Left cardiac atrium (tissue), 4 donors: Measurements from ENCODE around the gene MXD3. TPM values are rescaled to one million over a fixed set of nuclear protein-coding genes. Genes with fewer than 3 reads are reported as not detected.
A peak's percentile ranks its signal among the peaks of the same experiment; 100 is the strongest.
"Not testable (repeated sequence)": the region's sequence is repeated elsewhere in the genome, so short reads cannot be mapped to it uniquely, and the experiment has no call there.

Experiments used
- ATAC-seq, 2 donors: fragments of 200-7000 bp; cut with Tn5 transposase; one replicate each; pipeline ENCODE4 v1.9.1; 2020; ENCODE audit warnings: mild to moderate bottlenecking in 2 of 2, moderate library complexity in 2 of 2
- DNase-seq: peaks from one replicate; pipeline ENCODE4 v3.0.0-alpha.2; 2020
- intact Hi-C, 2 donors: fragments of 100-400 bp; cut with DNase I; formaldehyde crosslinking; loops; one replicate each; pipeline versions ENCODE4 v1.14.1 to v1.15.1; 2022 to 2023
- total RNA-seq, 2 donors: library from RNA; stranded (reverse); fragmentation: NEBNext Ultra II Directional; extraction: Animal tissue kit (Norgen Biotek cat#: 25700); gene quantifications; one replicate each; pipeline ENCODE4 v1.2.1, GENCODE V29; 2021
- donor health status: DM: no; HTN: yes; CAD: no.
- donor health status: DM: no; HTN: yes; CAD: no; lungs with severe emphysema.
- donor health status: DM: yes; HTN: yes; CAD: no.
- donor health status: Dilated cardiomyopathy.

MXD3 gene
- total RNA-seq, 2 donors from 2014 or later, result 2.8 to 3.4 TPM

DNA sequence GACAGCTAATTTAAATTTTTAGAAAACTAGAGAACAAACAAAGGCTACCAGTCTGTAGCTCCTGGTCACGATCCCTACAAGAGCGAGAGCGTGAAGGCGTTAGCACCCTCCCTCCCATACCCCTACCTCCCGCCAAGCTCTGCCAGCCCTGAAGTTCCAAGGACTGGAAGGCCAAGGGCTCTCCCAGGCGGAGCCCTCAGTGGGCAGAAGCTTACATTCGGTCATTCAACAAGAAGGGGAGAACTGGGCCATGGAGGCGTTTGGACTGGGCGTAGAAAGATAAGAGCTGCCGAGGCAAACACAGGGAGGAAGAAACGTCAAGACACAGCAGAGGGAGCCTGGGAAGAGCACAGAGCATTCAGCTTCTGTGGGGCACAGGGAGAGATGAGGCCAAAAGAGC lies 3.0 kb downstream of the MXD3 start:
- intact Hi-C loops, result loop anchor here in 1 of 2 donors (10.0 kb wide), 1 partner anchor 194 kb away; no protein-coding TSS in a partner anchor
- DNase-seq (no peak), ATAC-seq (no peak)

DNA sequence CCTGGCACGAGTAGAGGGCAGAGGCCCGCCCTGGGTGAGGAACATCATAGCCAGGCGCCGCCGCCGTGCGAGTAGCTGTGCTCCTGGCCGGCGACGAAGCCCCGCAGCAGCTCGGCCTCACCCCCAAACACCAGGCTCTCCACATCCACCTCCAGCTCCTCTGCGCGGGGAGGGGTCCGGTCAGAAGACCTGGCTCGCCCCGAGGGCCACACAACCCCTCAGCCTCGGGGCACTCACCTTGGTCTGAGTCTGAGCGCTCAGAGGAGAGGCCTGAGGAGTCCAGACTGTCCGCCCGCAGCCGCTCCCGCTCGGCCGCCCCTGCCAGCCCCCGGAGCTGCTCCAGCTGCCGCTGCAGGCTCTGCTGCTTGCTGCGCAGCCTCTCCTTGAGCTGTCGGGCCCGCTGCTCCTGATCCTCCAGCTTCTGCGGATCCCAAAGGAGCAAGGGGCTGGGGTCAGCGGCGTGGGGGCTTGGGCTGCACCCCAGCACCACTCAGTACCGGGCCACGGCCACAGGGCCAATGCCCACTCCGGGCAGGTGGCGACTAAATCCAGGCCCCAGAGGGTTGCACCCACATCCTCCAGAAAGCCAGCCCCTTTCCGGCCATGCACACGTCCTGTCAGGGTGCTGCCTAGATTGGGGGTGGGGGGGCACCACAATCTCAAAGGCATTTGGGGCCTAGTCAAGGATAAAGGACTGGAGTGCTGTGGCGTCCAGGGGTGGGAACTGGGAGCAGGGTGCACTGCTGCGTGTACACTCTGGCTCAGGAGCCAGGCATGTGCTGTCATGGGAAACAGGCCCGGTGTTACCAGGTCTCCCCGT lies 3.9 kb downstream of the MXD3 start:
- no peak for ATAC-seq
- intact Hi-C loops, result loop anchor here in 1 of 2 donors (10.0 kb wide), 1 partner anchor 193 kb away; no protein-coding TSS in a partner anchor
- no peak for DNase-seq

DNA sequence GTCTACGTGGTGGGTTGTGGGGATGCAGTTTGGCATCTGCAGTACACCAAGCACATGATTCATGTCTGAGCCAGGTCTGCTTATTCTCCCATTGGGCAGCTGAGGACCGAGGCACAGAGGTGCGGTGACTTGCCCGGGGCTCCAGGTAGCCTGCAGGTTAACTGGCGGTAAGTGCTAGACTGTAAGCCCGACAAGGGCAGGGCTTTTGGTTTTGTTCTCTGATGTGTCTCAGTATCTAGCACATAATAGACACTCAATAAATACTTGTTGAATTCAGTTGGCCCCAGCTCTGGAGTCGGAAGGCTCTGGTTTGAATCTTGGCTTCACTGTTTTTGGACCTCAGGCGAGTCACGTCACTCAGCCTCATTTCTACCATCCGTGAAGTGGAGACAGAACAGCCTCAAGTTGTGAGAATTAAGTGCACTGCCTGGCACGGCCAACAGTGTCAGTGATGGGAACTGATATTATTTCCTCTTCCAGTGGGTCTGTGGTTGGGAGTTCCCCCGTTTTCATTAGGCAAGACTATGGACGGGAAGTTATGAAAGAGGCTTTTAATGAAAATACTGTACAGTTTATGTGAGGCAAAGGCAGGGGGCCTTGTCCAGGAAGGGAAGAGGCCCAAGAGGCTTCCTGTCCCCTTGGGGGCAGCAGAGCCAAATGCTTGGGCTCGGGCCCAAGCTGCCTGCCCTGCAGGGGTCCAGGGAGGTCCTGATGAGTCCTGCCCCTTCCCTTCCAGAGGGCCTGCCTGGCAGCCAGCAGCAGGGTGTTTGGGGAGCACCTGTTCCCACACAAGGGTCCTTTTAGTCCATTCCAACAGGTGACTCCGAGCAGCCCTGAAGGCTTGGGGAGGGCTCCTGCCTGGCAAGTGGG lies 4.8 kb downstream of the MXD3 start:
- intact Hi-C loops, result loop anchor here in 1 of 2 donors (10.0 kb wide), 1 partner anchor 192 kb away; no protein-coding TSS in a partner anchor
- no peak for DNase-seq
- ATAC-seq, result no peak

DNA sequence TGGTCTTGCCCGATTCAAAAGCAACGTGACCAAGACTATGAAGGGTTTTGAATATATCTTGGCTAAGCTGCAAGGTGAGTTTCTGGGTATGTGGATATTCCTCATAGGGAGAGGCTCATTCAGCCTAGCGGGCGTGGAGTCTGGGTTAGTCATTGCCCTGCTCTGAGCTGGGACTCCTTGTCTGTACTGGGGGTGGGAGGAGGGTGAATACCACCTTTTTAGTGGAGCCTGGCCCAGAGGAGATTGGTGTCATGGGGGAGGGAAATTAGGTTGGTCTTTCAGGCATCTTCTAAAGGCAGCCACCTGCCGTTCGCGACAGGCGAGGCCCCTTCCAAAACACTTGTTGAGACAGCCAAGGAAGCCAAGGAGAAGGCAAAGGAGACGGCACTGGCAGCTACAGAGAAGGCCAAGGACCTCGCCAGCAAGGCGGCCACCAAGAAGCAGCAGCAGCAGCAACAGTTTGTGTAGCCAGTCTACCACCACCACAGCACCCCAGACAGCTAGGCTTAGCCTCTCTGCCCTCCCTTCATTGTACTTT lies 5.5 kb downstream of the MXD3 start:
- not testable (repeated sequence) for ATAC-seq, DNase-seq
- intact Hi-C loops, result loop anchor here in 1 of 2 donors (10.0 kb wide), 1 partner anchor 191 kb away; no protein-coding TSS in a partner anchor

DNA sequence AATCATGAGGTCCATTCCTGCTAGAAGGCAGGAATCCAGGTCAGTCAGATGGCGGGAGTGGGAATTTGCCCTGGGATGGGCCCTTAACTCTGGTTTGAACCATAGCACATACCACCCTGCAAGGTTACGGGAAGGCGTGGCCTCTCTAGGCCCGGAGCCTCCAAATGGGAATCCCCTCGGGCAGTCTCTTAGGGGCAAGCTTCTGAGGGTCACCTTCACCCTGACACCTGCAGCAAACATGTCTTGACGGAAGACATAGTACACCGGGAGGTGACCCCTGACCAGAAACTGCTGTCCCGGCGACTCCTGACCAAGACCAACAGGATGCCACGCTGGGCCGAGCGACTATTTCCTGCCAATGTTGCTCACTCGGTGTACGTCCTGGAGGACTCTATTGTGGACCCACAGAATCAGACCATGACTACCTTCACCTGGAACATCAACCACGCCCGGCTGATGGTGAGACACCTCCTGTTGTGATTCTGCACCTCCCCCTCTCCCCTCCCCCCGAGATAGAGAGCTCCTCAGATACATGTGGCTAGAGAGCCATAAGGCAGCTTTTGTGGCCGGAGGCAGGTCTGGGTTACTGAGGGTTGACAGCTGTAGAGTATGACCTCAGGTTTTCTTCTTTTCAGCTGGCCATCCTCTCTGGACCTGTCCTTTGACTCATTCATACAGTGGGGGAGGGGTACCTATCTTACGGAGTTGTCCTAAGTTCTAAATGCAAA lies 7.1 kb downstream of the MXD3 start:
- intact Hi-C loops, result loop anchor here in 1 of 2 donors (10.0 kb wide), 1 partner anchor 190 kb away; no protein-coding TSS in a partner anchor
- ATAC-seq (no peak), DNase-seq (no peak)

DNA sequence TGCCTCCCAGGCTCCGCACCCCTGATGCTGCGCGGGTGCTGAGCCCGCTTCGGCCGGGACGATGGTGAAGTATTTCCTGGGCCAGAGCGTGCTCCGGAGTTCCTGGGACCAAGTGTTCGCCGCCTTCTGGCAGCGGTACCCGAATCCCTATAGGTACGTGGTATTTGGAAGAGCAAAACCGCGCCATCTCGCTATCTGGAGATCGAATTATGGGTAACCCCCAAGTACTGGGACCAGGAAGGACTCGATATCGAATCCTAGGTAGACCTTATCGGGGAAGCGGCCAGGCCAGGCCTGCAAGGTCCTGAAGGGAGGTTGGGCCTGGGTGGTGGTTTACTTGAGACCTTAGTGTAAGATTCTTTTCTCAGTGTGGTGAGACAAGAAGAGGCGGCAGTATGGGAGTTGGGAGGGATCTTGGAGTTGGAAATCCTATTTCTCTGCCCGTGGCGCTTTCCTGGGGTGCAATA lies 7.7 kb downstream of the MXD3 start:
- intact Hi-C loops, result loop anchor here in 1 of 2 donors (10.0 kb wide), 1 partner anchor 189 kb away; no protein-coding TSS in a partner anchor
- DNase-seq (no peak), ATAC-seq (peak in 1 of 2 donors; percentile 5)

DNA sequence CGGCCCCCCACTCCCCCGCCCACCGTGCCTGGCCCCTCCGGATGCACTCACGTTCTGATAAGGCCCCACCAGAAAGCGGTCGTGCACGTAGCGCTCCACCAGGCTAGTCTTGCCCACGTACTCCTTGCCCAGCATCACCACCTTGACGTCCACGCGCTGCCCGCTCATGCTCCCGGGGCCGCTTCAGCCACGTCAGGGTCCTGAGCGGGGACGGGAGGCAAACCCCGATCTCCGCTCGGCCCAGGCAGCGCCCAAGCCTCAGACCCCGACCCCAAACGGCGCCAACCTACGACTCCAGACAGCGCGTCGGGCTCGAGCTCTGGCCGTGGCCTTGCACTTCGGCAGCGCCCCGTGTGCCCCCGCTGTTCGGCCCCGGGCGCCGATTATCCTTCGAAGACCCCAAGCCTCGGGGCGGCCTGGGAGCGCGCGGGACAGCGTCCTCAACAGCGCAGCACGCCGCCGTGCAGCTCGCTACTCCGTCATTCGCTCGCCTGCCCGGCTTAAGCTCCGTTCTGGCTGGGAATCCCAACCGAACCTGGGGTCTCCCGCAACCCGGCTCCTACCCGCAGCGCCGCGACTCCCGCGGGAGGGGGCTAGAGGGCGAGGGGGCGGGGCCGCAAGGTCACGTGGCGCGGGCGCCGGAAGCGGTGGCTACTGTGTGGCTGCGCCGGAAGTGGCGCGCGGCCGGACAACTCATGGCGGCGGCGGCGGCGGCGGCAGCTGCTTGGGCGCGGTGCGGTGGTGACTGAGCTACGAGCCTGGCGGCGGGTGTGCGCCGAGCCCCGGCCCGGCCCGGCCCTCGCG lies 8.4 kb downstream of the MXD3 start, which contains the start of the genes PRELID1 and RAB24:
TSS of gene PRELID1 (plus strand) at position 679 of the 804 bp plus-strand sequence. CDS start 187 bp downstream, outside the sequence.
TSS of gene RAB24 (minus strand) at position 599 of the 804 bp plus-strand sequence. CDS start at position 168, 431 bp downstream.
- peak; percentile 82 to 93 for ATAC-seq
- DNase-seq, result peak; percentile 92
- intact Hi-C loops, result loop anchor here in 1 of 2 donors (10.0 kb wide), 1 partner anchor 189 kb away; no protein-coding TSS in a partner anchor

DNA sequence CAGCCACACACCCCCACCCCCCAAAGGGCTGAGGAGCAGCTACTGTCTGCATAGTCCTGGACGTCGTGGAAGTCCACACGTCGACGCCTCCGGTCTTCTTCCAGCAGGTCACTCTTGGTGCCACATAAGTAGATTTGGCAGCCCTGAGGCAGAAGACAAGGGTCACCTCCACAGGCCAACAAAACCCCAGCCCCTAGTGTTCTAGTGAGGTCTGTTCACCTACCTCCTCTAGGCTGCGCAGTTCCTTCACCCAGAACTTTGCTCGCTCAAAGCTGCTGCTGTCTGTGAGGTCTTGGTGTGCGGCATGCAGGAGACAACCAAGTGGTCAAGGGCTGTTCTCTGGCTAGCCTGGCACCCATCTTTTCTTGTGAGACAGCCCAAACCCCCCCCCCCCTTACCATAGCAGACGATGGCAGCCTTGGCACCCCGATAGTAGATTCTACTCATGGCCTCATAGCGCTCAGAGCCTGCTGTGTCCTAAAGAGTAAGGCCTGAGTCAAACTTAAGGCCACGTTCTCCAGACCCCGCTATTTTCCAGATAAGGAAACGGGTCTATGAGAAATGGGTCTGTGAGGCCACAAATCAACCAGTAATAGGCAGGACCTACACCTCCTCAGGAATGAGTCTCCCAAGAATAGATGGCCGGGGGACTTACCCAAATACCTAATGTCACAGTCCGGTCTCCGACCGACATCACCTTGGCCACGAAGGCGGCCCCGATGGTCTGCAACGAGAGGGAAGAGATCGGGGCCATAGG lies 9.2 kb downstream of the MXD3 start:
- no peak for DNase-seq
- ATAC-seq, result peak in 1 of 2 donors; percentile 0
- intact Hi-C loops, result loop anchor here in 1 of 2 donors (10.0 kb wide), 1 partner anchor 188 kb away; no protein-coding TSS in a partner anchor

DNA sequence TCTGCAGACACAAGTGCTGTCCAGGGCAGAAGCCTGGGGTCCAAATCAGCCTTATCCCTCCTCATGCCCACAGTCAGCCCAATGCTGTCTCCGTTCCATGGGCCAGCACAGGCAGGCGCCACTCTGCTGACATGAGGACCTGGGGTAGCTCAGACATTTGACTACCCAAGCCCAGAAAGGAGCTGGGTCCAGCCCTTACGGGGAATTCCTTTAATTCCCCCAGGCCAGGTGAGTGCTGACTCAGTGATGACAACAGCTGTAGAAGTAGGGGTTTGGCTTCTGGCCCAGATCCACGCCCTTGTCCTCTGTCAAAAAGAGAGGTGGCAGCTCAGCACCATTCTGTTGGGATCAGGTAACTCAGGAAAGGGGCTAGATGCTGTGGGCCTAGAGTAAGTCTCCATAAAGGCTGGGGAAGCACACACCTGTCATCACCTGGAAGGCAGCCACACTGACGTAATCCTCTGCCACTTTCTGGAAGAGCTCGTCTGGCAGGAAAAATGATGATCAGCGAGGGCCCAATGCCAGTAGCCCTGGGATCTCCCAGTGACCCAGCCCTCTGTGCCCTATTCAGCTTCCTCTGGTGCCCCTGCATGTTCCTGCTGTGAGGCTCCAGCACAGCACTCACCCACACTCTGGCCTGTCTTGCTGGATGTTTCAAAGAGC lies 10.1 kb downstream of the MXD3 start:
- ATAC-seq, result no peak
- intact Hi-C loops, result loop anchor here in 1 of 2 donors (10.0 kb wide), 1 partner anchor 187 kb away; no protein-coding TSS in a partner anchor

DNA sequence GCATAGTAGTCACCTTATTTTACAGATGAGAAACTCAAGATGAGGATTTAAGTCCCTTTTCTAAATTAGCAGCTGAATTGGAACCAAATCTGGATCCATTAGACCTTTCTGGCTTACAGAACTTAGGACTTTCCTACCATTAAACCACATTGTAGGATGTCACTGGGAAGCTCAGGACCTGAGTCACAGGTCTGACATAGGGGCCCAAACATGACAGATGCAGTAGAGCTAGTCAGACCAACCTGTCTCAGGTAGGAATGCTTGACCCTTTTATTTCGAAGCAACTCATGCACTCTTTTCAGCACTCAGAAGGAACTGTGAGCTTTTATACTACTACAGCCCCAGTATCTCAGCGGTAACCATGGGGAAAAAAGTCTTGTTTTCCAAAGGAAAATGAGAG lies 10.7 kb downstream of the MXD3 start:
- ATAC-seq (no peak), DNase-seq (no peak)
- intact Hi-C loops, result loop anchor here in 1 of 2 donors (10.0 kb wide), 1 partner anchor 186 kb away; no protein-coding TSS in a partner anchor

More for the DNA sequence above, 10.1 kb downstream of the MXD3 start:
- no peak for DNase-seq

DNA sequence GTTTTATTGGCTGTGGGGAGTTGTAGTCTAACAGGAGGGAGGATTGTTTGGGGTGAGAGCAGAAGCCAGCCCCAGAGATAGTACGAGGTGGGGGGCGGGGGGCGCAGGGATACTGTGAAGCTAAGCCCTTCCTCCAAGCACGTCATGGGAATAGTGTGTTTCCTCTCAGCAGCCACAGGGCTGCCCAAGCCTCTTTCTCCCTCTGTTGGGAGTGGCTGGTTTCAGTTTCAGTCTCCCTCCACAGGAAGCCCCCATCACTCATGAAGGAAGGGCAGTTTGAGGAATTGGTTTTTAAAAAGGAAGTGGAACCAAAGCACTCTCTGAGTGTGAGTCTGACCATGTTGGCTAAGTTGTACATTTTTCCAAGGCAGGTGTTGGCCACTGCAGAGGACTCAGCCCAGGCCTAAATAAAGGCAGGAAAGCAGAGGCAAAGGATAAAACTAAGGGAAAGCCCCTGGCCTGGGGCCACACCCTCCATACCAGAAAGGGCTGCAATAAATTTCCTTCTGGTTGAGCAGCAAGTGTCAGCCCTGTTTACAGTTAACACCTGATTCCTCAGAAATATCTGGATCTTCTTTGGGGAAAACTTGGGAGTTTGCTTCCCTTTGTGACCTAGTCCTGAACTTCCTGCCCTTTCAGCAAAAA lies 11.3 kb downstream of the MXD3 start:
- ATAC-seq (peak; percentile 20 to 35), DNase-seq (peak; percentile 74)
- intact Hi-C loops, result loop anchor here in 1 of 2 donors (10.0 kb wide), 1 partner anchor 186 kb away; no protein-coding TSS in a partner anchor

DNA sequence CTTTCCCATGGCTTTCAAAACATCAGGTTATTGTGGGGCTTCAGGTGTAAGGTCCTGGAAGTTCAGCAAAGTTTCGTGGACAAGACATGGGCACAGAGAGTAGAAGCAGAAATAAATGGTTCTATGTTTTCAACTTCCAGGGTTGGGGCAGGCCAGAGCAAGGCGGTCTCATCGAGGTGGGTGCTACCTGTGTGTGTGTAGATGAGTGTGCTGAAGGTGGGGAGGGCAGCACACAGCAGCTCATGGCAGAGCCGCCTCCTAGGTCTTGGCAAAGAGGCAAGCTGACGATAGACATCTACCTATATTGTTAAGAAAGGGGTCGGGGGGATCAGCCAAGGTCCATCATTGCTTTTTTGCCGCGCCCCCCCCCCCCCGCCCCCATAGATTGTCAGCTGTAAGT lies 12.0 kb downstream of the MXD3 start:
- DNase-seq (no peak), ATAC-seq (no peak)
- intact Hi-C loops, result loop anchor here (10.0 kb wide), 1 partner anchor 185 kb away; no protein-coding TSS in a partner anchor

DNA sequence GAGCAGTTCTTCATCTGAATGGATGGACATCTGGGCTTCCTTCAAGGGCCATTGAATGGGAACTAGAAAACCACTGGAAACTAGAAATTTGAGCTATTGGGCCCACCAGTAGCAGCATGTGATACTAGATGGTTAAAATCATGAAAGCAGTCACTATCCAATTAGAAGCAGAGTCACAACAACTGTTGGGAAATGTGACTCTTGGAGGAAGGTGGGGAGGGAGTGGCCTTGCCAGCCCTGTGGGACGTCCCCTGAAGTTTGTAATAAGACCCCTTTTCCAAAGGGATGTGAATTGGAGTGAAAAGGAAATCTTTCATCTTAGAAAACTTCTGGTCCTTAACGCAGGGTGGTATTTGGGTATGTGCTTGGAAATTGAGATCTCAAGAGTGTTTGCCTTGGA lies 13.8 kb downstream of the MXD3 start:
- ATAC-seq, result no peak
- intact Hi-C loops, result loop anchor here in 1 of 2 donors (10.0 kb wide), 1 partner anchor 183 kb away; no protein-coding TSS in a partner anchor
- DNase-seq, result no peak

DNA sequence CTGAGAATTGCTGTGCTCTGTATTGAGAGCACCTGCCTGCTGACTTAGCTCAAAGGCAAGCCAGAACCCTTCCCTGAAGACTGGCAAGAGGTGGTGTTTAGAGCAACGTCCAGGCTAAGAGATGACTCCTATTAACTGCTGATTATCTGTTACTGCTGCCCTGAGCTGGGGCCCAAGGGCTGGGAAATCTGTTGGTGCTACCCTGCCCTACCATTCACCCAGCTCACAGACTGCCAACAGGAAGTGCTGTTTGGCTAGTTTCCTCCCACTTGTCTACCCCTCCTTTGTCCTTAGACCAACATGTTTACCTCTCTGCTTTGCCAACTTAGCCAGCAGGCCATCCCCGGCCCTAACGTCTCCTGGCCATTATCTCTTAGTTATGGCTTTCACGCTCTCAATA lies 15.1 kb downstream of the MXD3 start:
- peak in 1 of 2 donors; percentile 2 for ATAC-seq
- intact Hi-C loops, result loop anchor here in 1 of 2 donors (10.0 kb wide), 1 partner anchor 182 kb away; no protein-coding TSS in a partner anchor

DNA sequence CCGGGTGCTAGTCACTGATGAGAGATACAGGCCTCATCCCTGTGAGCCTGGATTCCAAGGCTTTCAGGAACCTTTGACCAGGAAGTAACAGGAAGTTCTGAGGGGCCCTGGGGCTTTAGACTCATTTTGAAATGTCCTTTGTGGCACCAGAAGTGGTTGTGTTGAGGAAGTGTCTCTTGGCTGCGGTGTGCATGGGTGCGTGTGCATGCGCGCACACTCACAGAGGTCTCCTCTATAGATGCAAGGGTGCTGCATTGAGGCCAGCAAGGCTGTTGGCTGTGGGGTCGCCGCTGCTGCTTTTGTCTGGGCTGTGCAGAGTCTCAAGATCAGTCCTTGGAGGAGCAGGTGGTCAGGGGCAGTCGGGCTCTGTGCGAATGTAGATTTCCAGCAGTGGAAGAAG lies 15.8 kb downstream of the MXD3 start:
- intact Hi-C loops, result loop anchor here in 1 of 2 donors (10.0 kb wide), 1 partner anchor 181 kb away; no protein-coding TSS in a partner anchor
- ATAC-seq, result no peak
- no peak for DNase-seq

More for the DNA sequence above, 15.1 kb downstream of the MXD3 start:
- DNase-seq, result no peak
